HG03064 (cell line): ENCODE data around the gene LRRC37A.
"Not testable (repeated sequence)": the region's sequence is repeated elsewhere in the genome, so short reads cannot be mapped to it uniquely, and the experiment has no call there.

Experiments used
- ATAC-seq: cut with Tn5 transposase; IDR thresholded peaks from one replicate; pipeline ENCODE4 v1.9.1; 2021; ENCODE audit warnings: low read depth; ENCODE audit not compliant: unreplicated experiment

Gene LRRC37A

DNA sequence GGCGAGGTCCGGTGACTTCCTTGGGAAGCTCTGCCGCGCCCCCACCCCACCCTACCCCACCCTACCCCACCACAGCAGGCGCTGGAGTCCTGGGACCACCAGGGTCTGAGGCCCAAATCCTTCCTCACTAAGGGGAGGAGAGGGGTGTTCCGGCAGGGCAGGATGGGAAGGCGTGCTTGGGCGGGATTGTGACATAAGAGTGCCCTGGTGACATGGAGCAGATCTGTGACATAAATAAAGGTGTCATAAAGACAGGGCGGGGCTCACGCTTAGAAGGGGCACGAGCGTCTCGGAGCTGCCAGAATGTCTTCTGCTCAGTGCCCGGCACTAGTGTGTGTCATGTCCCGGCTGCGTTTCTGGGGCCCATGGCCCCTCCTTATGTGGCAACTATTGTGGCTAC is at the start of gene LRRC37A:
LRRC37A (plus strand) TSS at position 301 of the 400 bp plus-strand sequence; CDS start at position 304, 3 bp downstream.
- ATAC-seq, result not testable (repeated sequence)

DNA sequence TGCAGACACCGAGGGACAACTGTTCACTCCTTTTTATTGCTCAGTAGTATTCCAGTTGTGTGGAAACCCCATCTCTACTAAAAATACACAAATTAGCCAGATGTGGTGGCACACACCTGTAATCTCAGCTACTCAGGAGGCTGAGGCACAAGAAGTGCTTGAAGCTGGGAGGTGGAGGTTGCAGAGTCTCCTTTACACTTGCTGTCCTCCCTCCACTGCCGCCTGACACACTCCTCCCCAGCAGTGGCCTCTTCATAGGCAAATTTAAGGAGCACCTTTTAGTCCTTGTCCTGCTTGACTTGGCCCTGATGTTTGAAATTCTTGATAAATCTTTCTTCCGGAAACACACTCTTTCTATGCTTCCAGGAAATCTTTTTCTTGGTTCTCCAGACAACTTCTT is 45.8 kb upstream of the LRRC37A start:
- ATAC-seq, result not testable (repeated sequence)

GRCh38 chr17:46252804-46253203 is 42.1 kb upstream of the LRRC37A start:
- not testable (repeated sequence) for ATAC-seq

- ATAC-seq, result not testable (repeated sequence)
Measured at GRCh38 chr17:46253722-46254121, 41.2 kb upstream of the LRRC37A start.

- not testable (repeated sequence) for ATAC-seq
Measured at GRCh38 chr17:46254215-46254614, 40.7 kb upstream of the LRRC37A start.

GRCh38 chr17:46256369-46256768 is 38.6 kb upstream of the LRRC37A start:
- ATAC-seq, result not testable (repeated sequence)

GRCh38 chr17:46259845-46260661 is 34.9 kb upstream of the LRRC37A start:
- ATAC-seq, result not testable (repeated sequence)

DNA sequence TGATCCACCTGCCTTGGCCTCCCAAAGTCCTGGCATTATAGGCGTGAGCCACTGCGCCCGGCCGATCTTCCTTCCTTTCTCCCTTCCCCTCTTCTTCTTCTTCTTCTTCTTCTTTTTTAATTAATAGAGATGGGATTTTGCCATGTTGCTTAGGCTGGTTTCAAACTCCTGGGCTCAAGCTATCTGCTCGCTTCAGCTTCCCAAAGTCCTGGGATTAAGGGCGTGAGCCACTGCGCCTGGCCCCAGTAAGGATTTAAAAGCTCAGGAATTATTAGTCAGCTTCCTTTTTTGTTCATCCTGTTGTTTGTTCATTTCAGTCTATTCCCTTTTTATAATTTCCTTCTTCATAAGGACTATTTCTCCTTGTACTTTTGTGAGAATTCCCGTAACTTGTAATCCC is 32.7 kb upstream of the LRRC37A start:
- ATAC-seq, result no peak

- ATAC-seq, result no peak
Measured at GRCh38 chr17:46264456-46265198, 30.3 kb upstream of the LRRC37A start.

- ATAC-seq, result not testable (repeated sequence)
Measured at GRCh38 chr17:46266063-46266655, 28.8 kb upstream of the LRRC37A start.

GRCh38 chr17:46266656-46267544 is 28.0 kb upstream of the LRRC37A start:
- ATAC-seq, result peak; percentile 71

GRCh38 chr17:46270032-46270431 is 24.9 kb upstream of the LRRC37A start:
- ATAC-seq, result no peak

- ATAC-seq, result no peak
Measured at GRCh38 chr17:46273541-46274236, 21.2 kb upstream of the LRRC37A start.

DNA sequence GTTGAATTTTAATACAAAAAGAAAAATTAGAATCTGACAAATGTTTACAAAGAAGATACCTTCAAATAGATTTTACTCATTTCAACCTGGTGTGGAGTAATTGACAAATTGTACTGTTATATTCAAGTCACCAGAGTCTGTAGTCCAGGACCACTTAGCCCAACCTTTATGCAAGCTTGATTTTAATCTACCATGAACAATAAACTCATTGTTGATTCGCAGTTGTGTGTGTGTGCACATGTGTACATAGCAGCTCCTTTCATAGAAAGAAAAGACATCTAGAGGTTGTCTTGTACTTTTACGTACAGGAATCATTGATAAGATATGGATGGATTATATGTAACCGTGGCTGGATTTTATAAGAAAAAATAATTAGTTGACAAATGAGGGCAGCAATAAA is 20.7 kb upstream of the LRRC37A start:
- no peak for ATAC-seq

DNA sequence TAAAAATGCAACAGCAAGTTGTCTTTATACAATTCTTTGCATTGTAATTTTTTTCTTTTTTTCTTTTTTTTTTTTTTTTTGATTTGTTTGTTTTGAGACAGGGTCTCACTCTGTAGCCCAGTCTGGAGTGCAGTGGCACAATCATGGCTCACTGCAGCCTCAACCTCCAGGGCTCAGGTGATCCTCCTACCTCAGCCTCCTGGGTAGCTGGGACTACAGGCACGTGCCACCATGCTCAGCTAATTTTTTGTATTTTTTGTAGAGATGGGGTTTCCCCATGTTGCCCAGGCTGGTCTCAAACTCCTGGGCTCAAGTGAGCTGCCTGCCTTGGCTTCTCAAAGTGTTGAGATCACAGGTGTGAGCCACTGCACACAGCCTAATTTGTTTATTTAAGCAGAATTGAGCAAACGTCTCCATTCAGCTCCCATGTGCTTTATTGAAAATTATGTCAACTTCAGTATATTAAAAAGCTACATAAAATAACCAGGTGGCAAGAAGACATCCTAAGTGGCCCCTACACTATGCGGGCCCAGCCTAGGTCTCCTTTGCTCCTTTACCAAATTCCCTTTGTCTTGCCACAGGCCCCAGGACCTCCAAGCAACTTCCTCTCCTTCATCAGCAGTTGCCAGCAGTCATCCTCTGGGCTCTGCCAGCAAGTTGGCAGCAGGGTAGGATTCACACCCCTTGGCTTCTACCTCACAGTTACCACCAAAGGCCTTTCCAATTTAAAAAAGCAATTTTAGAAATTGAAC is 18.0 kb upstream of the LRRC37A start:
- ATAC-seq, result not testable (repeated sequence)

GRCh38 chr17:46281336-46281735 is 13.6 kb upstream of the LRRC37A start:
- ATAC-seq, result not testable (repeated sequence)

DNA sequence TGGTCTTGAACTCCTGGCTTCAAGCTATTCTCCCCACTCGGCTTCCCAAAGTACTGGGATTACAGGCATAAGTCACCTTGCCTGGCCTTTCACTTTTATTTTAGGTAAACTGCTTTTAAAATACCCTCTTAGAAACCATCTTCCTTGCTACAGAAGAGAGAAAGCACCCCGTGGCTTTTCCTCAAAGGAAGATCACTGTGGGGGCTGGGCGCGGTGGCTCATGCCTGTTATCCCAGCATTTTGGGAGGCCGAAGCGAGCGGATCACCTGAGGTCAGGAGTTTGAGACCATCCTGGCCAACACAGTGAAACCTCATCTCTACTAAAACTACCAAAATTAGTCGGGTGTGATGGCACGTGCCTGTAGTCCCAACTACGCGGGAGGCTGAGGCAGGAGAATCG is 12.3 kb upstream of the LRRC37A start:
- not testable (repeated sequence) for ATAC-seq

DNA sequence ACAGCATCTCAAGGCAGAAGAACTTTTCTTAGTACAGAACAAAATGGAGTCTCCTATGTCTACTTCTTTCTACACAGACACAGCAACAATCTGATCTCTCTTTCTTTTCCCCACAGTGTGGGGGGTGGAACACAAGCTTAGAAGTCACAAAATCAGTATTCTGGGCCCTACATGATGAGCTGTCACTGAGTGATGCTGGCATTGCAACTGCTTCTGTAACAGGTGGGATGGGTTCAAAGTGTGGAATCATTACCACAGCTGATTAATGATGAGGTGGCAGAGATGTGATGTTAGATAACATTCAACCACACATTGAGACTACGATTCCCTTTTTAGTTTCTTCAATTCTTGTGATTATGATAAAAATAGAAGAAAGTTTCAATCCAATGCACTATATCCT is 10.5 kb upstream of the LRRC37A start:
- ATAC-seq, result not testable (repeated sequence)

- ATAC-seq, result not testable (repeated sequence)
Measured at GRCh38 chr17:46285500-46285899, 9.4 kb upstream of the LRRC37A start.
